SW480 (cell line): Measurements from ENCODE around the gene SMPDL3B.

Experiments used
- DNase-seq: peaks from one replicate; pipeline ENCODE4 v3.0.0-alpha.2; 2016; ENCODE audit warnings: low spot score

The SMPDL3B gene

GRCh38 chr1:27934818-27935549 is at the start of gene SMPDL3B:
Gene SMPDL3B (plus strand): TSS chr1:27935000. CDS start chr1:27935184, 184 bp downstream.
- peak; percentile 25 for DNase-seq

- DNase-seq, result no peak
Measured at GRCh38 chr1:27885114-27885528, 49.7 kb upstream of the SMPDL3B start.

GRCh38 chr1:27885621-27886352 is 49.0 kb upstream of the SMPDL3B start:
- DNase-seq, result no peak

GRCh38 chr1:27886353-27886679 is 48.5 kb upstream of the SMPDL3B start:
- no peak for DNase-seq

GRCh38 chr1:27886744-27887143 is 48.1 kb upstream of the SMPDL3B start:
- no peak for DNase-seq

- DNase-seq, result no peak
Measured at GRCh38 chr1:27887215-27888021, 47.4 kb upstream of the SMPDL3B start.

GRCh38 chr1:27889506-27889905 is 45.3 kb upstream of the SMPDL3B start:
- no peak for DNase-seq

- no peak for DNase-seq
Measured at GRCh38 chr1:27891196-27891889, 43.5 kb upstream of the SMPDL3B start.

GRCh38 chr1:27894521-27894920 is 40.3 kb upstream of the SMPDL3B start:
- DNase-seq, result no peak

GRCh38 chr1:27906759-27907158 is 28.0 kb upstream of the SMPDL3B start:
- DNase-seq, result no peak

- DNase-seq, result no peak
Measured at GRCh38 chr1:27912429-27912828, 22.4 kb upstream of the SMPDL3B start.

GRCh38 chr1:27915082-27915575 is 19.7 kb upstream of the SMPDL3B start:
- DNase-seq, result no peak

- no peak for DNase-seq
Measured at GRCh38 chr1:27922272-27922671, 12.5 kb upstream of the SMPDL3B start.

GRCh38 chr1:27928216-27928954 is 6.4 kb upstream of the SMPDL3B start:
- no peak for DNase-seq

GRCh38 chr1:27931184-27931583 is 3.6 kb upstream of the SMPDL3B start:
- DNase-seq, result no peak

GRCh38 chr1:27931759-27932158 is 3.0 kb upstream of the SMPDL3B start:
- DNase-seq, result no peak

- no peak for DNase-seq
Measured at GRCh38 chr1:27935721-27936120, 921 bp downstream of the SMPDL3B start.

- DNase-seq, result no peak
Measured at GRCh38 chr1:27936370-27936769, 1.6 kb downstream of the SMPDL3B start.

- no peak for DNase-seq
Measured at GRCh38 chr1:27937524-27937836, 2.7 kb downstream of the SMPDL3B start.

- DNase-seq, result no peak
Measured at GRCh38 chr1:27938488-27938887, 3.7 kb downstream of the SMPDL3B start.

GRCh38 chr1:27940297-27940696 is 5.5 kb downstream of the SMPDL3B start:
- DNase-seq, result no peak
